Sigmoid colon (tissue), 7 donors: ENCODE data around the gene PDE1A. TPM values are rescaled to one million over a fixed set of nuclear protein-coding genes. Genes with fewer than 3 reads are reported as not detected.

Source experiments
- DNase-seq: peaks from one replicate; pipeline ENCODE4 v3.0.0-alpha.2; 2019
- H3K27ac ChIP-seq, 4 donors: fragments of 200-600 bp; sonication (generic); one replicate each; pipeline ENCODE4 v1.5.1; 2016 to 2019; ENCODE audit warnings: mild to moderate bottlenecking in 1 of 4
- H3K27me3 ChIP-seq, 3 donors: fragments of 200-600 bp; sonication (generic); one replicate each; pipeline ENCODE4 v1.5.1; 2019; ENCODE audit warnings: mild to moderate bottlenecking in 1 of 3
- H3K36me3 ChIP-seq, 4 donors: fragments of 200-600 bp; sonication (generic); one replicate each; pipeline ENCODE4 v1.5.1; 2016 to 2019
- H3K4me1 ChIP-seq, 4 donors: fragments of 200-600 bp; sonication (generic); one replicate each; pipeline ENCODE4 v1.5.1; 2017 to 2019
- H3K4me3 ChIP-seq, 4 donors: fragments of 200-600 bp; sonication (generic); one replicate each; pipeline ENCODE4 v1.5.1; 2017 to 2019; ENCODE audit warnings: mild to moderate bottlenecking in 2 of 4, moderate library complexity in 1 of 4
- H3K9me3 ChIP-seq, 4 donors: fragments of 200-600 bp in 3 of 4; sonication (generic) in 3 of 4; one replicate each; pipeline versions ENCODE4 v1.5.1 to v1.6.1; 2013 to 2019
- EP300 ChIP-seq, 4 donors: sonication (generic); formaldehyde crosslinking; IDR thresholded peaks; one replicate each; pipeline ENCODE4 v1.6.1; 2017; ENCODE audit warnings: antibody characterized with exemption in 4 of 4
- POLR2A ChIP-seq, 2 donors: fragments of 450-650 bp; IDR thresholded peaks; one replicate each; pipeline ENCODE4 v1.6.1; 2016; ENCODE audit warnings: antibody characterized with exemption in 2 of 2, mild to moderate bottlenecking in 2 of 2, moderate library complexity in 2 of 2
- POLR2AphosphoS5 ChIP-seq, 4 donors: sonication (generic); formaldehyde crosslinking; IDR thresholded peaks; one replicate each; pipeline ENCODE4 v1.6.1; 2017; ENCODE audit warnings: antibody characterized with exemption in 4 of 4
- WGBS, 2 donors: extraction: QIAGEN DNeasy Blood & Tissue Kit; methylation state at CpG; one replicate each; pipeline ENCODE4 v1.1.7; 2013; 5-methylcytosine and 5-hydroxymethylcytosine counted together
- intact Hi-C: fragments of 100-400 bp; cut with DNase I; formaldehyde crosslinking; loops from one replicate; pipeline ENCODE4 v1.15.1; 2023
- polyA plus RNA-seq, 3 donors: library from polyadenylated mRNA; stranded (reverse); fragments of 200-250 nt; gene quantifications; one replicate each; pipeline ENCODE4 v1.2.3, GENCODE V29; 2013
- total RNA-seq, 4 donors: library from RNA; depleted of rRNA; stranded (reverse); fragments of >200 nt; gene quantifications; one replicate each; pipeline ENCODE4 v1.1.0, GENCODE V29; 2016
- TF ChIP-seq, protein P1 (sequence below), 4 experiments: fragments of 450-650 bp in 3 of 4; fragments of 200-600 bp in 1 of 4; IDR thresholded peaks; one replicate each; pipeline ENCODE4 v1.5.1; 2016 to 2019; ENCODE audit warnings: antibody characterized with exemption in 4 of 4, mild to moderate bottlenecking in 3 of 4, moderate library complexity in 2 of 4
- donor health status: healthy with polysubstance abuse.
- donor health status: Bipolar disorder and iron deficiency.
- donor health status: healthy.

The PDE1A gene
- total and polyA plus RNA-seq, 7 donors = 0.69 to 37.1 (median 17.2) TPM

DNA sequence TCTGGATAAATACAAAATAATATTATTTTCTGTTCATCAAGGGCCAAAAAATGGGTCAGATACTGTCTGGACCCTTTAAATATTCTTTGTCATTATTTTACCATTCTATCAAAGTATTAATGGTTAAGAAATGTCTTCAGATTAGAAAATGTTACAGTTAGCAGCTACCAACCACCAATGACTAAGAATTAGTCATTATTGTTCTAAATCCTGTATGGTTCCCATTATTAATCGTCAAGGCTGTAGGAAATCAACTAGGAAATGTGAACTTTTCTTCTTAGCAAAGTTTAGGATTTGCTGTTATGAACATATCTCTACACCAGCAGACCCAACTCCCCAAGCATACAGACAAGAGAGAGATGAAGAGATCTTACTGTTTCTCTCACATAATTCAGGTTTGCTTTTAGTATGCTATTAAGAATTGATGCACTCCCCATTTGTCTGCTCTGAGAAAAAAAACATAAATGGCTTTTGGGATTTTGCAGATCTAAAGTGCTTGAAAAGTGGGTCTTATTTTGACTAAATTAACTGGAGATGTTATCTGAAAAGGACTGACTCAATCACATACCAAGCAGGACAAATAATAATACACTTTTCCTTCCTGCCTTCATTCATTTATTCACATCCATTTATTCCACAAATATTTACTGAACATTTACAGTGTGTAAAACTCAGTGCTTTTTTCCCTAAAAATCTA is 293.5 kb downstream of the PDE1A start:
- DNase-seq = no peak
- TF ChIP-seq EP300 (IDR thresholded peaks at IDR 0.05) = no peak
- no peak for TF ChIP-seq POLR2A (IDR thresholded peaks at IDR 0.05)
- no peak for TF ChIP-seq POLR2AphosphoS5 (IDR thresholded peaks at IDR 0.05)
- TF ChIP-seq, protein P1, sequence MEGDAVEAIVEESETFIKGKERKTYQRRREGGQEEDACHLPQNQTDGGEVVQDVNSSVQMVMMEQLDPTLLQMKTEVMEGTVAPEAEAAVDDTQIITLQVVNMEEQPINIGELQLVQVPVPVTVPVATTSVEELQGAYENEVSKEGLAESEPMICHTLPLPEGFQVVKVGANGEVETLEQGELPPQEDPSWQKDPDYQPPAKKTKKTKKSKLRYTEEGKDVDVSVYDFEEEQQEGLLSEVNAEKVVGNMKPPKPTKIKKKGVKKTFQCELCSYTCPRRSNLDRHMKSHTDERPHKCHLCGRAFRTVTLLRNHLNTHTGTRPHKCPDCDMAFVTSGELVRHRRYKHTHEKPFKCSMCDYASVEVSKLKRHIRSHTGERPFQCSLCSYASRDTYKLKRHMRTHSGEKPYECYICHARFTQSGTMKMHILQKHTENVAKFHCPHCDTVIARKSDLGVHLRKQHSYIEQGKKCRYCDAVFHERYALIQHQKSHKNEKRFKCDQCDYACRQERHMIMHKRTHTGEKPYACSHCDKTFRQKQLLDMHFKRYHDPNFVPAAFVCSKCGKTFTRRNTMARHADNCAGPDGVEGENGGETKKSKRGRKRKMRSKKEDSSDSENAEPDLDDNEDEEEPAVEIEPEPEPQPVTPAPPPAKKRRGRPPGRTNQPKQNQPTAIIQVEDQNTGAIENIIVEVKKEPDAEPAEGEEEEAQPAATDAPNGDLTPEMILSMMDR (IDR thresholded peaks at IDR 0.05) = no peak
- Histone ChIP-seq H3K4me3 (no peak overlapping the region), H3K9me3 (no peaks in the 10 kb centered on the region), H3K36me3 (no peaks in the 10 kb centered on the region), H3K4me1 (peaks cover 0 to 11% (median 2%) of the 10 kb centered on the region in 4 donors), H3K27me3 (no peaks in the 10 kb centered on the region), H3K27ac (no peak overlapping the region)
- 68 to 73% methylated on average over 1 of the region's 1 CpG for WGBS, 2 donors
- intact Hi-C loops = no loop called here

- no peak for DNase-seq
- TF ChIP-seq EP300 (IDR thresholded peaks at IDR 0.05) (no peak), POLR2A (IDR thresholded peaks at IDR 0.05) (no peak), POLR2AphosphoS5 (IDR thresholded peaks at IDR 0.05) (no peak)
- TF ChIP-seq, protein P1 (IDR thresholded peaks at IDR 0.05) = no peak
- Histone ChIP-seq H3K4me3 (no peak overlapping the region), H3K4me1 (peaks cover 0 to 11% (median 2%) of the 10 kb centered on the region in 4 donors), H3K27ac (no peak overlapping the region), H3K36me3 (no peaks in the 10 kb centered on the region), H3K9me3 (no peaks in the 10 kb centered on the region), H3K27me3 (no peaks in the 10 kb centered on the region)
- intact Hi-C loops = no loop called here
Observed at GRCh38 chr2:182132605-182133004, 294.2 kb downstream of the PDE1A start.

DNA sequence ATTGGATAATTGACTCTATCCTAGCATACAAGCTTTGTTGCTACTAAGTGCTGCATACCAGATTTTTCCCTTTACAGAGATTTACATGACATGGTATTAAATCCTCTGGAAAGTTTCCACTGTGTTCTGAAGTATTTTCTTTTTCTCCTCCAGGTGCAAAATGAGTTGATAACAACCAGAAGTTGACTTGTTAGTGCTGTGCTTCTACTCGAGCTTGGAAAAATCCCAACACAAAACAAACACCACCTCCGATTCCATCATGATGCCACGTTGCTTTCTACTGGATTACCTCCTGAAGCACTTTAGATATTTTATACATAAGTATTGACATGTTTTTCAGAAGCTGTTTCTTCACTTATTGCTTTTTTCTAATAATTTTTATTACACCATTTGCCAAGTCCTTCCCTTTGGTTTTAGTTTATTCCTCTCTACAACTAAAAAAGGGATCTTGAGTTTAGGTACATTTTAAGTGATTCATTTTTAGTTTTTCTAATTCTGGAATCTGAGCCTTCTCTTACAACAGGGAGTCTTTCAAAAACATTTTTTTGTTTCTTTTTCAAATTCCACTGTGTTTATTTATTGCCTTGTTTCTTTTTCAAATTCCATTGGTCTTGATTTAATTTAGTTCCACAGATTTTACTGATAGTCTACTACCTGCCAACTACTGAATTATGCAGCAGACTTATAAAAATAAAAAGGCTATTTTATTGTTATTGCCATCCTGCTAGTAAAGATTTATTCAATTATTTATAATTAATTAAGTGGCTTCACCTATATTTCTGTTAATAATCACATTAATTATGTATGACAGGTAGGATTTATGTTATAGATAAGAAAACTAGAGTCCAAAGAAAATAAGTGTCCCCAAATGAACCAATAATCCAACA is 297.8 kb downstream of the PDE1A start:
- Histone ChIP-seq H3K27ac (no peak overlapping the region), H3K4me3 (no peak overlapping the region), H3K9me3 (no peaks in the 10 kb centered on the region), H3K36me3 (no peaks in the 10 kb centered on the region), H3K4me1 (peaks cover 0 to 11% (median 2%) of the 10 kb centered on the region in 4 donors), H3K27me3 (no peaks in the 10 kb centered on the region)
- DNase-seq = no peak
- 50 to 57% methylated on average over 3 of the region's 3 CpGs for WGBS, 2 donors
- intact Hi-C loops = no loop called here
- TF ChIP-seq, protein P1 (IDR thresholded peaks at IDR 0.05) = no peak
- TF ChIP-seq EP300 (IDR thresholded peaks at IDR 0.05) (no peak), POLR2A (IDR thresholded peaks at IDR 0.05) (no peak), POLR2AphosphoS5 (IDR thresholded peaks at IDR 0.05) (no peak)

- WGBS, 2 donors = 79 to 83% methylated on average over 1 of the region's 1 CpG
- Histone ChIP-seq H3K27me3 (no peaks in the 10 kb centered on the region), H3K4me3 (no peak overlapping the region), H3K4me1 (no peaks in the 10 kb centered on the region), H3K27ac (no peak overlapping the region), H3K36me3 (no peaks in the 10 kb centered on the region), H3K9me3 (no peaks in the 10 kb centered on the region)
- no peak for DNase-seq
- no peak for TF ChIP-seq EP300 (IDR thresholded peaks at IDR 0.05)
- TF ChIP-seq, protein P1 (IDR thresholded peaks at IDR 0.05) = no peak
- TF ChIP-seq POLR2A (IDR thresholded peaks at IDR 0.05) = no peak
- TF ChIP-seq POLR2AphosphoS5 (IDR thresholded peaks at IDR 0.05) = no peak
- intact Hi-C loops = no loop called here
Observed at GRCh38 chr2:182117196-182117595, 309.6 kb downstream of the PDE1A start.
